PFSK-1 (cell line): ENCODE data around the gene SEMA4G.

Experiments used
- FOXP2 ChIP-seq: optimal IDR thresholded peaks from 2 replicates; pipeline ENCODE3; 2011; ENCODE audit warnings: borderline replicate concordance, control low read depth, inconsistent platforms; ENCODE audit not compliant: insufficient read depth; ENCODE audit errors: extremely low read length, extremely low read depth
- POLR2AphosphoS5 ChIP-seq: IDR thresholded peaks from 2 replicates; pipeline ENCODE4 v1.6.1; 2012; ENCODE audit warnings: low read depth, mild to moderate bottlenecking, control low read depth, low read length, moderate library complexity
- TAF1 ChIP-seq: IDR thresholded peaks from 2 replicates; pipeline ENCODE4 v1.6.1; 2012; ENCODE audit warnings: low read length, control low read depth, borderline replicate concordance; ENCODE audit not compliant: insufficient read depth
- TF ChIP-seq, protein P1 (sequence below), 2 experiments: IDR thresholded peaks; 2 replicates each; pipeline versions ENCODE4 v1.6.1 to v1.8.0; 2011 to 2012; ENCODE audit warnings: low read depth in 2 of 2, low read length in 2 of 2, control low read depth in 1 of 2, inconsistent platforms in 1 of 2, mild to moderate bottlenecking in 1 of 2, moderate library complexity in 1 of 2; ENCODE audit not compliant: insufficient read depth in 1 of 2

DNA sequence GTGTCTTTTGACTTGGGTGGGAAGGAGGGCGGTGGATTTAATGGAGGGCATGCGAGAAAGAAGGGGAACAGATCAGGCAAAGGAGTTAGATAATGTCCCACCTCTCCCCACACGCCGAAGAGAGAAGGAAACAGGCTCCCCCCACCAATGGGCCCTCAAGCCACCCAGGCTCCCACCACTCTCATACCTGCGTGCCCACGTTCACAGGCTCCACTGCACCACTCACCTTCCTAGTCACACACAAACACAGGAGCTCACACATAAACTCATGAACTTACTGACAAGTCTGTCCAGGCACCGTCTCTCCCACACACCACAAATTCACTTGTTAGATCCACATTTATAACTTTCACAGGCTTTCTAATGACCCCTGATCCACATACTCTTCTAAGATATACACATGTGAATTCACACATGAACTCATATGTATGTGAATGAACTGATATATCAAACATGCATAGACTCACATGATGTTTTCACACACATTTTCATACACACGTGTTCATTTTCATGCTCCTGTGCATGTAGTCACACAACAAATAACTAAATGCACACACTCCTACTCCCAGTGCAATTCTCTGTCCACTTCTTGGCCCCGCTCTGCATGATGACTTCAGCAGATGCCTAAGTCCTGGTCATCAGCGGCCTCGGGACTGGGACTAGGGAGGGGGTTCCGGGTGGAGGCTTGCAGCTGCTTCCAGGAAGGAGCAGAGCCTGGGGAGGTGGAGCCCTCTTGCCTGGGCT is 31.8 kb downstream of the SEMA4G start:
- TF ChIP-seq TAF1 (peak; percentile 61; the same call in 1 of the 2 replicates), POLR2AphosphoS5 (peak; percentile 47; the same call in 1 of the 2 replicates), FOXP2 (no peak)
- TF ChIP-seq, protein P1, sequence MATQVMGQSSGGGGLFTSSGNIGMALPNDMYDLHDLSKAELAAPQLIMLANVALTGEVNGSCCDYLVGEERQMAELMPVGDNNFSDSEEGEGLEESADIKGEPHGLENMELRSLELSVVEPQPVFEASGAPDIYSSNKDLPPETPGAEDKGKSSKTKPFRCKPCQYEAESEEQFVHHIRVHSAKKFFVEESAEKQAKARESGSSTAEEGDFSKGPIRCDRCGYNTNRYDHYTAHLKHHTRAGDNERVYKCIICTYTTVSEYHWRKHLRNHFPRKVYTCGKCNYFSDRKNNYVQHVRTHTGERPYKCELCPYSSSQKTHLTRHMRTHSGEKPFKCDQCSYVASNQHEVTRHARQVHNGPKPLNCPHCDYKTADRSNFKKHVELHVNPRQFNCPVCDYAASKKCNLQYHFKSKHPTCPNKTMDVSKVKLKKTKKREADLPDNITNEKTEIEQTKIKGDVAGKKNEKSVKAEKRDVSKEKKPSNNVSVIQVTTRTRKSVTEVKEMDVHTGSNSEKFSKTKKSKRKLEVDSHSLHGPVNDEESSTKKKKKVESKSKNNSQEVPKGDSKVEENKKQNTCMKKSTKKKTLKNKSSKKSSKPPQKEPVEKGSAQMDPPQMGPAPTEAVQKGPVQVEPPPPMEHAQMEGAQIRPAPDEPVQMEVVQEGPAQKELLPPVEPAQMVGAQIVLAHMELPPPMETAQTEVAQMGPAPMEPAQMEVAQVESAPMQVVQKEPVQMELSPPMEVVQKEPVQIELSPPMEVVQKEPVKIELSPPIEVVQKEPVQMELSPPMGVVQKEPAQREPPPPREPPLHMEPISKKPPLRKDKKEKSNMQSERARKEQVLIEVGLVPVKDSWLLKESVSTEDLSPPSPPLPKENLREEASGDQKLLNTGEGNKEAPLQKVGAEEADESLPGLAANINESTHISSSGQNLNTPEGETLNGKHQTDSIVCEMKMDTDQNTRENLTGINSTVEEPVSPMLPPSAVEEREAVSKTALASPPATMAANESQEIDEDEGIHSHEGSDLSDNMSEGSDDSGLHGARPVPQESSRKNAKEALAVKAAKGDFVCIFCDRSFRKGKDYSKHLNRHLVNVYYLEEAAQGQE (IDR thresholded peaks at IDR 0.05; ENCODE audit: insufficient read depth in 1 of 2, low read depth in 2 of 2, low read length in 2 of 2) = no peak
